Upper lobe of left lung (tissue), 6 donors: ENCODE data around the gene AGBL1. TPM values are rescaled to one million over a fixed set of nuclear protein-coding genes. Genes with fewer than 3 reads are reported as not detected.

ENCODE experiments used
- ATAC-seq, 2 donors: fragments of 200-7000 bp; cut with Tn5 transposase; one replicate each; pipeline ENCODE4 v1.9.1; 2022; ENCODE audit warnings: mild to moderate bottlenecking in 2 of 2, moderate library complexity in 2 of 2; ENCODE audit not compliant: low FRiP score in 2 of 2
- DNase-seq, 2 donors: peaks; one replicate each; pipeline ENCODE4 v3.0.0-alpha.2; 2019 to 2020
- H3K27ac ChIP-seq, 4 donors: fragments of 200-600 bp; sonication (generic); one replicate each; pipeline ENCODE4 v1.5.1; 2016 to 2019
- H3K27me3 ChIP-seq, 4 donors: fragments of 200-600 bp; sonication (generic); one replicate each; pipeline ENCODE4 v1.5.1; 2017 to 2019
- H3K36me3 ChIP-seq, 4 donors: fragments of 200-600 bp; sonication (generic); one replicate each; pipeline ENCODE4 v1.5.1; 2016 to 2019
- H3K4me1 ChIP-seq, 4 donors: fragments of 200-600 bp; sonication (generic); one replicate each; pipeline ENCODE4 v1.5.1; 2018 to 2019
- H3K4me3 ChIP-seq, 4 donors: fragments of 200-600 bp; sonication (generic); one replicate each; pipeline ENCODE4 v1.5.1; 2017 to 2019; ENCODE audit warnings: mild to moderate bottlenecking in 2 of 4, moderate library complexity in 1 of 4
- H3K9me3 ChIP-seq, 4 donors: fragments of 200-600 bp; sonication (generic); one replicate each; pipeline ENCODE4 v1.5.1; 2018 to 2019
- CTCF ChIP-seq, 6 experiments: fragments of 450-650 bp in 4 of 6; fragments of 200-600 bp in 2 of 6; sonication (generic) in 2 of 6; IDR thresholded peaks; one replicate each; pipeline ENCODE4 v1.5.1; 2016 to 2019; ENCODE audit warnings: antibody characterized with exemption in 6 of 6
- EP300 ChIP-seq, 4 donors: sonication (generic); formaldehyde crosslinking; IDR thresholded peaks; one replicate each; pipeline ENCODE4 v1.5.1; 2017; ENCODE audit warnings: antibody characterized with exemption in 4 of 4, control low read depth in 2 of 4
- POLR2A ChIP-seq, 4 donors: fragments of 450-650 bp; IDR thresholded peaks; one replicate each; pipeline ENCODE4 v1.5.1; 2016 to 2017; ENCODE audit warnings: antibody characterized with exemption in 4 of 4, mild to moderate bottlenecking in 2 of 4
- POLR2AphosphoS5 ChIP-seq, 2 donors: sonication (generic); formaldehyde crosslinking; IDR thresholded peaks; one replicate each; pipeline ENCODE4 v1.5.1; 2017; ENCODE audit warnings: antibody characterized with exemption in 2 of 2
- WGBS, 2 donors: methylation state at CpG; one replicate each; pipeline ENCODE4 v1.1.5; 2017 to 2018; 5-methylcytosine and 5-hydroxymethylcytosine counted together
- total RNA-seq, 6 donors: library from RNA; depleted of rRNA in 4 of 6; stranded (reverse); fragments of >200 nt in 4 of 6; gene quantifications; one replicate each; pipeline versions ENCODE4 v1.1.0 to v1.2.1, GENCODE V29; 2016 to 2021
- donor health status: DM: no; HTN: no; CAD: no; lungs with moderate emphysema.
- donor health status: DM: no; HTN: yes; CAD: no; lungs with severe emphysema.

Gene AGBL1
- total RNA-seq, 6 donors from 2014 or later, result 3.1 to 23.0 (median 14.5) TPM

- Histone ChIP-seq H3K36me3 (no peaks in the 10 kb centered on the region), H3K27ac (no peak overlapping the region), H3K4me1 (no peaks in the 10 kb centered on the region), H3K9me3 (no peaks in the 10 kb centered on the region), H3K27me3 (no peaks in the 10 kb centered on the region), H3K4me3 (no peak overlapping the region)
- WGBS, 2 donors, result 55 to 61% methylated on average over 2 of the region's 2 CpGs
- no peak for ATAC-seq
- no peak for DNase-seq
- TF ChIP-seq POLR2A (IDR thresholded peaks at IDR 0.05) (no peak), POLR2AphosphoS5 (IDR thresholded peaks at IDR 0.05) (no peak), CTCF (IDR thresholded peaks at IDR 0.05) (no peak), EP300 (IDR thresholded peaks at IDR 0.05) (no peak)
Measured at GRCh38 chr15:86691091-86691663, 611.5 kb downstream of the AGBL1 start.

- Histone ChIP-seq H3K27ac (no peak overlapping the region), H3K9me3 (no peaks in the 10 kb centered on the region), H3K36me3 (no peaks in the 10 kb centered on the region), H3K4me3 (no peak overlapping the region), H3K4me1 (no peaks in the 10 kb centered on the region), H3K27me3 (no peaks in the 10 kb centered on the region)
- DNase-seq (no peak), ATAC-seq (no peak)
- TF ChIP-seq POLR2A (IDR thresholded peaks at IDR 0.05) (no peak), CTCF (IDR thresholded peaks at IDR 0.05) (no peak), EP300 (IDR thresholded peaks at IDR 0.05) (no peak), POLR2AphosphoS5 (IDR thresholded peaks at IDR 0.05) (no peak)
- 69% methylated on average over 3 of the region's 3 CpGs for WGBS, 2 donors
Measured at GRCh38 chr15:86700864-86701610, 621.4 kb downstream of the AGBL1 start.

- Histone ChIP-seq H3K4me1 (no peaks in the 10 kb centered on the region), H3K9me3 (no peaks in the 10 kb centered on the region), H3K27me3 (no peaks in the 10 kb centered on the region), H3K4me3 (no peak overlapping the region), H3K27ac (no peak overlapping the region), H3K36me3 (no peaks in the 10 kb centered on the region)
- DNase-seq (no peak), ATAC-seq (no peak)
- no peak for TF ChIP-seq POLR2AphosphoS5 (IDR thresholded peaks at IDR 0.05)
- TF ChIP-seq CTCF (IDR thresholded peaks at IDR 0.05), result no peak
- TF ChIP-seq EP300 (IDR thresholded peaks at IDR 0.05), result no peak
- TF ChIP-seq POLR2A (IDR thresholded peaks at IDR 0.05), result no peak
Measured at GRCh38 chr15:86701611-86701963, 621.9 kb downstream of the AGBL1 start.

- no peaks in the 10 kb centered on the region for H3K9me3 ChIP-seq
- no peak overlapping the region for H3K4me3 ChIP-seq
- ATAC-seq (no peak), DNase-seq (no peak)
- H3K27me3 ChIP-seq, result no peaks in the 10 kb centered on the region
- H3K4me1 ChIP-seq, result no peaks in the 10 kb centered on the region
- no peak overlapping the region for H3K27ac ChIP-seq
- 57 to 64% methylated on average over 1 of the region's 1 CpG for WGBS, 2 donors
- no peak for TF ChIP-seq CTCF (IDR thresholded peaks at IDR 0.05)
- no peak for TF ChIP-seq EP300 (IDR thresholded peaks at IDR 0.05)
- TF ChIP-seq POLR2AphosphoS5 (IDR thresholded peaks at IDR 0.05), result no peak
- no peak for TF ChIP-seq POLR2A (IDR thresholded peaks at IDR 0.05)
- H3K36me3 ChIP-seq, result no peaks in the 10 kb centered on the region
Measured at GRCh38 chr15:86706813-86707212, 627.1 kb downstream of the AGBL1 start.

- Histone ChIP-seq H3K27me3 (no peaks in the 10 kb centered on the region), H3K9me3 (no peaks in the 10 kb centered on the region), H3K4me3 (no peak overlapping the region), H3K36me3 (no peaks in the 10 kb centered on the region), H3K4me1 (no peaks in the 10 kb centered on the region), H3K27ac (no peak overlapping the region)
- whole genome bisulfite sequencing, 2 donors, result 85 to 93% methylated on average over 1 of the region's 1 CpG
- ATAC-seq, result no peak
- DNase-seq, result no peak
- no peak for TF ChIP-seq CTCF (IDR thresholded peaks at IDR 0.05)
- TF ChIP-seq EP300 (IDR thresholded peaks at IDR 0.05), result no peak
- no peak for TF ChIP-seq POLR2AphosphoS5 (IDR thresholded peaks at IDR 0.05)
- no peak for TF ChIP-seq POLR2A (IDR thresholded peaks at IDR 0.05)
Measured at GRCh38 chr15:86711476-86711875, 631.8 kb downstream of the AGBL1 start.
